Stimulated activated memory B cell treated with anti-CD40 and anti-IgM and Interleukin-4, amounts not matched to agents 10 μg/mL and 1 μg/mL and 100 μg/mL, for 72 hours (primary cell): ENCODE measurements around the gene DLG3.

Experiments
- ATAC-seq: fragments of 150-1000 bp; cut with Tn5 transposase; 2 replicates; pipeline ENCODE4 v1.10.0; 2021
- H3K27ac Mint-ChIP-seq: one replicate; pipeline ENCODE4 v1.8.0; 2022; ENCODE audit warnings: mild to moderate bottlenecking, mixed read lengths
- H3K27me3 Mint-ChIP-seq: one replicate; pipeline ENCODE4 v1.8.0; 2022; ENCODE audit warnings: mixed read lengths
- H3K36me3 Mint-ChIP-seq: one replicate; pipeline ENCODE4 v1.8.0; 2022; ENCODE audit warnings: mixed read lengths
- H3K4me1 Mint-ChIP-seq: one replicate; pipeline ENCODE4 v1.8.0; 2022; ENCODE audit warnings: mixed read lengths
- H3K4me3 Mint-ChIP-seq: one replicate; pipeline ENCODE4 v1.8.0; 2022; ENCODE audit warnings: mild to moderate bottlenecking, moderate library complexity, mixed read lengths
- H3K9me3 Mint-ChIP-seq: one replicate; pipeline ENCODE4 v1.8.0; 2022; ENCODE audit warnings: mixed read lengths

The DLG3 gene

GRCh38 chrX:70432936-70433847 lies 11.4 kb upstream of the DLG3 start:
- Mint-ChIP-seq H3K27ac (peak overlapping the region; percentile 87), H3K27me3 (no peaks in the 10 kb centered on the region), H3K36me3 (no peaks in the 10 kb centered on the region), H3K4me3 (peak overlapping the region; percentile 89), H3K9me3 (no peaks in the 10 kb centered on the region), H3K4me1 (peaks cover 19% of the 10 kb centered on the region)
- no peak for ATAC-seq

- peak overlapping the region; percentile 87 for H3K27ac Mint-ChIP-seq
- H3K4me1 Mint-ChIP-seq: peaks cover 19% of the 10 kb centered on the region
- no peaks in the 10 kb centered on the region for H3K36me3 Mint-ChIP-seq
- peak overlapping the region; percentile 89 for H3K4me3 Mint-ChIP-seq
- H3K9me3 Mint-ChIP-seq: no peaks in the 10 kb centered on the region
- no peaks in the 10 kb centered on the region for H3K27me3 Mint-ChIP-seq
- peak; percentile 84 for ATAC-seq
These were observed 10.7 kb upstream of the DLG3 start for GRCh38 chrX:70433848-70434351.

GRCh38 chrX:70434352-70434866 lies 10.2 kb upstream of the DLG3 start:
- Mint-ChIP-seq H3K4me3 (peak overlapping the region; percentile 89), H3K9me3 (no peaks in the 10 kb centered on the region), H3K36me3 (no peaks in the 10 kb centered on the region), H3K27ac (peak overlapping the region; percentile 87), H3K4me1 (peaks cover 19% of the 10 kb centered on the region), H3K27me3 (no peaks in the 10 kb centered on the region)
- ATAC-seq: peak; percentile 88

- H3K27me3 Mint-ChIP-seq: no peaks in the 10 kb centered on the region
- no peak for ATAC-seq
- H3K27ac Mint-ChIP-seq: peak overlapping the region; percentile 87
- H3K4me3 Mint-ChIP-seq: peak overlapping the region; percentile 89
- H3K9me3 Mint-ChIP-seq: no peaks in the 10 kb centered on the region
- peaks cover 19% of the 10 kb centered on the region for H3K4me1 Mint-ChIP-seq
- no peaks in the 10 kb centered on the region for H3K36me3 Mint-ChIP-seq
These were observed 9.6 kb upstream of the DLG3 start for GRCh38 chrX:70434914-70435586.

GRCh38 chrX:70436343-70436742 lies 8.3 kb upstream of the DLG3 start:
- Mint-ChIP-seq H3K36me3 (no peaks in the 10 kb centered on the region), H3K27ac (no peak overlapping the region), H3K4me1 (peaks cover 19% of the 10 kb centered on the region), H3K9me3 (no peaks in the 10 kb centered on the region), H3K4me3 (peak overlapping the region; percentile 17), H3K27me3 (peaks cover 12% of the 10 kb centered on the region)
- no peak for ATAC-seq

GRCh38 chrX:70437011-70437410 lies 7.6 kb upstream of the DLG3 start:
- ATAC-seq: no peak

GRCh38 chrX:70437921-70438665 lies 6.5 kb upstream of the DLG3 start:
- peaks cover 18% of the 10 kb centered on the region for H3K27me3 Mint-ChIP-seq
- no peak overlapping the region for H3K27ac Mint-ChIP-seq
- ATAC-seq: no peak

More at GRCh38 chrX:70437011-70437410, 7.6 kb upstream of the DLG3 start:
- H3K27me3 Mint-ChIP-seq: peaks cover 18% of the 10 kb centered on the region
- H3K9me3 Mint-ChIP-seq: no peaks in the 10 kb centered on the region
- no peaks in the 10 kb centered on the region for H3K36me3 Mint-ChIP-seq
- H3K4me1 Mint-ChIP-seq: peaks cover 19% of the 10 kb centered on the region
- no peak overlapping the region for H3K27ac Mint-ChIP-seq
- H3K4me3 Mint-ChIP-seq: no peak overlapping the region

GRCh38 chrX:70439016-70439415 lies 5.6 kb upstream of the DLG3 start:
- Mint-ChIP-seq H3K36me3 (no peaks in the 10 kb centered on the region), H3K4me3 (no peak overlapping the region), H3K27ac (no peak overlapping the region), H3K4me1 (peaks cover 11% of the 10 kb centered on the region), H3K27me3 (peaks cover 18% of the 10 kb centered on the region), H3K9me3 (no peaks in the 10 kb centered on the region)
- no peak for ATAC-seq

More at GRCh38 chrX:70437921-70438665, 6.5 kb upstream of the DLG3 start:
- no peak overlapping the region for H3K4me3 Mint-ChIP-seq
- no peaks in the 10 kb centered on the region for H3K36me3 Mint-ChIP-seq
- H3K9me3 Mint-ChIP-seq: no peaks in the 10 kb centered on the region
- H3K4me1 Mint-ChIP-seq: peaks cover 17% of the 10 kb centered on the region

GRCh38 chrX:70442224-70442623 lies 2.4 kb upstream of the DLG3 start:
- H3K27me3 Mint-ChIP-seq: peaks cover 30% of the 10 kb centered on the region
- ATAC-seq: no peak
- no peaks in the 10 kb centered on the region for H3K36me3 Mint-ChIP-seq
- no peak overlapping the region for H3K4me3 Mint-ChIP-seq
- H3K4me1 Mint-ChIP-seq: peaks cover 6% of the 10 kb centered on the region
- no peak overlapping the region for H3K27ac Mint-ChIP-seq
- H3K9me3 Mint-ChIP-seq: no peaks in the 10 kb centered on the region

- no peak overlapping the region for H3K27ac Mint-ChIP-seq
- no peaks in the 10 kb centered on the region for H3K9me3 Mint-ChIP-seq
- H3K4me1 Mint-ChIP-seq: peaks cover 6% of the 10 kb centered on the region
- peaks cover 30% of the 10 kb centered on the region for H3K27me3 Mint-ChIP-seq
- peak; percentile 41 for ATAC-seq
- no peaks in the 10 kb centered on the region for H3K36me3 Mint-ChIP-seq
- peak overlapping the region; percentile 29 for H3K4me3 Mint-ChIP-seq
These were observed 466 bp downstream of the DLG3 start for GRCh38 chrX:70444946-70445656.

GRCh38 chrX:70445951-70446350 lies 1.3 kb downstream of the DLG3 start:
- Mint-ChIP-seq H3K4me3 (no peak overlapping the region), H3K36me3 (no peaks in the 10 kb centered on the region), H3K27ac (no peak overlapping the region), H3K27me3 (peaks cover 22% of the 10 kb centered on the region), H3K9me3 (no peaks in the 10 kb centered on the region), H3K4me1 (peaks cover 6% of the 10 kb centered on the region)
- no peak for ATAC-seq

GRCh38 chrX:70446380-70447350 lies 2.0 kb downstream of the DLG3 start:
- no peak for ATAC-seq
- Mint-ChIP-seq H3K36me3 (no peaks in the 10 kb centered on the region), H3K4me3 (no peak overlapping the region), H3K27ac (no peak overlapping the region), H3K4me1 (peaks cover 7% of the 10 kb centered on the region), H3K9me3 (no peaks in the 10 kb centered on the region), H3K27me3 (peaks cover 15% of the 10 kb centered on the region)

GRCh38 chrX:70449457-70449966 lies 4.9 kb downstream of the DLG3 start:
- H3K4me3 Mint-ChIP-seq: no peak overlapping the region
- peaks cover 12% of the 10 kb centered on the region for H3K27me3 Mint-ChIP-seq
- no peak for ATAC-seq
- H3K27ac Mint-ChIP-seq: no peak overlapping the region
- H3K4me1 Mint-ChIP-seq: peaks cover 30% of the 10 kb centered on the region
- H3K36me3 Mint-ChIP-seq: no peaks in the 10 kb centered on the region
- no peaks in the 10 kb centered on the region for H3K9me3 Mint-ChIP-seq
